BJ (cell line): Measurements from ENCODE around the gene MIPOL1. TPM values are rescaled to one million over a fixed set of nuclear protein-coding genes. Genes with fewer than 3 reads are reported as not detected.
A peak's percentile ranks its signal among the peaks of the same experiment; 100 is the strongest.
"Not testable (repeated sequence)": the region's sequence is repeated elsewhere in the genome, so short reads cannot be mapped to it uniquely, and the experiment has no call there.

Experiments
- CTCF ChIA-PET: fragments of 350-600 bp; formaldehyde crosslinking; extraction: SDS; loops from one replicate; lab custom pipeline; 2021; ENCODE audit warnings: antibody characterized with exemption, inconsistent platforms; lab: Yijun Ruan, JAX
- POLR2A ChIA-PET: fragments of 300-600 bp; sonication (Branson Sonifier 250); formaldehyde crosslinking; extraction: SDS; loops from one replicate; lab custom pipeline; 2021; ENCODE audit warnings: antibody characterized with exemption; lab: Charles Lee
- DNase-seq: peaks from one replicate; pipeline ENCODE4 v3.0.0-alpha.2; 2011; ENCODE audit warnings: low read depth
- H3K27me3 ChIP-seq: 2 replicates; pipeline ENCODE4 v1.6.0; 2011; ENCODE audit warnings: low read length; ENCODE audit not compliant: control insufficient read depth, insufficient read depth
- H3K36me3 ChIP-seq: 2 replicates; pipeline ENCODE4 v1.5.1; 2011; ENCODE audit warnings: low read length; ENCODE audit not compliant: control insufficient read depth, insufficient read depth
- H3K4me3 ChIP-seq: 2 replicates; pipeline ENCODE4 v1.5.1; 2011; ENCODE audit warnings: low read depth, mild to moderate bottlenecking, control low read depth, low read length
- CTCF ChIP-seq: IDR thresholded peaks from 2 replicates; pipeline ENCODE4 v1.5.1; 2011; ENCODE audit warnings: low read depth, mild to moderate bottlenecking, control low read depth, inconsistent platforms, low read length, moderate library complexity; ENCODE audit not compliant: insufficient read depth
- polyA plus RNA-seq: library from polyadenylated mRNA; depleted of rRNA; stranded (reverse); fragments of >200 nt; gene quantifications from 2 replicates; pipeline ENCODE4 v1.2.3, GENCODE V29; 2011

The MIPOL1 gene
- polyA plus RNA-seq, 1 experiment = 1.1 TPM

GRCh38 chr14:37234222-37234621, 36.5 kb downstream of the MIPOL1 start:
- no peak overlapping the region for H3K4me3 ChIP-seq
- no peaks in the 10 kb centered on the region for H3K27me3 ChIP-seq
- TF ChIP-seq CTCF = no peak
- H3K36me3 ChIP-seq = no peaks in the 10 kb centered on the region
- DNase-seq = no peak
- ChIA-PET CTCF (interaction anchor here (0.6 to 4.2 kb wide), 6 partner anchors 9 to 433 kb away, joined by 3 to 50 read pairs (median 4); no protein-coding TSS in a partner anchor), POLR2A (no interaction called here)

DNA sequence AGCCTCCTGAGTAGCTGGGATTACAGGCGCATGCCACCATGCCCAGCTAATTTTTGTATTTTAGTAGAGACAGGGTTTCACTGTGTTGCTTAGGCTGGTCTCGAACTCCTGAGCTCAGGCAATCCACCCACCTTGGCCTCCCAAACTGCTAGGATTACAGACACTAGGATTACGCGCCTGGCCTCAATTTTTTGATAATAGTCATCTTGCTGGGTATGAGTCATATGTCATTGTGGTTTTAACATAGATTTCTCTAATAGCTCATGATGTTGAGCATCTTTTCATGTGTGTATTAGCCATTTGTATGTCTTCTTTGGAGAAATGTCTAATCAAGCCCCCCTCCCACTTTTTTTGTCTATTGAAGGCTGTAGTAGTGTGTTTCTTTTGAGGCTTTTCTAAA, 38.3 kb downstream of the MIPOL1 start:
- H3K36me3 ChIP-seq, POLR2A ChIA-PET, DNase-seq, H3K27me3 ChIP-seq, H3K4me3 ChIP-seq: not testable (repeated sequence)
- CTCF ChIA-PET = interaction anchor here (2.6 kb wide), 1 partner anchor 11 kb away, joined by 11 read pairs; no protein-coding TSS in a partner anchor

DNA sequence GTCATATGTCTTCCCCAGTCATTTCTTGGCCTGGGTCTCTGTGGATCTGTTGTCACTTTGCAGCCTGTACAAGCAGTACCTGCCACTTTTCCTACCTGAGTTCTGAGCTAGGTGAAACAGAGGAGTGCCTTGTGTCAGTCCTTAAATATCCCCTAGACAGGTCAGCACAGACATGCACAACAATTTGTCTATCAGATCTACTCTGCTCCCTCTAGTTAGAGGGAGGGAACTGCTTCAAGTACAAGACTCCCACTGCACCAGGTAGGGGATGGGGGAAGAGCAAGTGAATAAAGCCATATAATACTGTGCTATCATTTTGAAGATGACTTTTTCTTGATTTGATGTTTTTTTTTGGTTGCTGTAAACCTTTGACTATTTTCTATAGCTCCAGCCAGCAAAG, 39.4 kb downstream of the MIPOL1 start:
- POLR2A ChIA-PET = no interaction called here

DNA sequence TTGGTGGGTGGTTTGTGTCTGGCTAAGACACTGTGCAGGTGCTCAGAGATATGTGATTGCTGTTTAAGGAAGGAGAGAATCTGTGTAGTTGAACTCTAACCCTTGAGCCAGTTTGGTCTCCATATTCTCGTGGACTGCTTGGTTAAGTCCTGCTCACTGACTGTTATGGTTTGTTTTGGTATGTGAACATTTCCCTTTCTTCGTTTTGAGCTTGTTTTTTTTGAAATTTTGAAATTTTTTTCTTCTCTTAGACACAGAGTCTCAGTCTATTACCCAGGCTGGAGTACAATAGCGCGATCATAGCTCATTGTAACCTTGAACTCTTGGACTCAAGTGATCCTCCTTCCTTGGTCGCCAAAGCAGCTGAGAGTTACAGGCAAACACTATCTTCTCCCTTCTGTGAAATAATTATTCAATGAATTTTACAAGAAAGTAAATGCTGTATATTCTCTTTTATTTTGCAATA, 40.0 kb downstream of the MIPOL1 start:
- ChIA-PET CTCF (interaction anchor here (1.0 to 1.2 kb wide), 2 partner anchors 11 to 336 kb away, joined by 5 read pairs; no protein-coding TSS in a partner anchor), POLR2A (no interaction called here)
- no peaks in the 10 kb centered on the region for H3K27me3 ChIP-seq
- DNase-seq = no peak
- H3K4me3 ChIP-seq = no peak overlapping the region
- no peaks in the 10 kb centered on the region for H3K36me3 ChIP-seq
- TF ChIP-seq CTCF = no peak

More for the DNA sequence above, 39.4 kb downstream of the MIPOL1 start:
- CTCF ChIA-PET = interaction anchor here (1.2 to 2.6 kb wide), 2 partner anchors 10 kb away, joined by 5 to 11 read pairs; no protein-coding TSS in a partner anchor
- TF ChIP-seq CTCF = no peak
- H3K36me3 ChIP-seq = no peaks in the 10 kb centered on the region
- no peak overlapping the region for H3K4me3 ChIP-seq
- DNase-seq = no peak
- no peaks in the 10 kb centered on the region for H3K27me3 ChIP-seq

GRCh38 chr14:37241198-37241597, 43.5 kb downstream of the MIPOL1 start:
- CTCF ChIA-PET = interaction anchor here (0.7 to 2.5 kb wide), 3 partner anchors 11 to 766 kb away, joined by 3 to 18 read pairs (median 3); partner anchors contain the start of genes FOXA1 and TTC6
- Histone ChIP-seq H3K4me3 (no peak overlapping the region), H3K36me3 (no peaks in the 10 kb centered on the region), H3K27me3 (no peaks in the 10 kb centered on the region)
- POLR2A ChIA-PET = no interaction called here
- TF ChIP-seq CTCF = no peak
- no peak for DNase-seq

DNA sequence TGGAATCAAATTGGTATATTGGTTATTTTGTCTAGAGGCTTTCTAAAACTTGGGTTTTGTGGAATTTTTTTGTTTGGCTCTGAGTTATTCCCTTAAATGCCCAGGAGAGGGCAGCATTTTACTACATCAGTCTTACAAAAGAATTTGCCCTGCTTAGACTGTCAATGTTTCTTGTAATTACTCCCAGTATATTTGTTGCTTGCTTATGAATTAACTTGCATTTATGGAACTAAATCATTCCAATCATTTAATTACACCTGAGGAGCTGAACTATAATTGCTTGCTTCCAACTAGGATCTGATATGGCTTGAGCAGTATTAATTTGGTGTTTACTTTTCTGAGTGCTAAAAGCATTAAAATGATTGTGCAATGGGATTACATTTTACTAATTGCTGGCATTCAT, 48.7 kb downstream of the MIPOL1 start:
- ChIA-PET POLR2A (no interaction called here), CTCF (interaction anchor here (0.6 to 2.3 kb wide), 11 partner anchors 10 to 1488 kb away, joined by 3 to 15 read pairs (median 4); partner anchors contain the start of genes FOXA1 and TTC6)
- Histone ChIP-seq H3K36me3 (no peaks in the 10 kb centered on the region), H3K4me3 (no peak overlapping the region), H3K27me3 (no peaks in the 10 kb centered on the region)
- peak; percentile 68 for TF ChIP-seq CTCF
- DNase-seq = no peak
